Stimulated activated CD8-positive, alpha-beta memory T cell treated with anti-CD3 and anti-CD28 coated beads, Interleukin-15, amount 100 ng/mL, for 24 hours (primary cell): ENCODE results near the gene MYO1B.

Experiments
- DNase-seq: peaks from one replicate; pipeline ENCODE4 v3.0.0-alpha.2; 2020; ENCODE audit warnings: low read depth

The MYO1B gene

GRCh38 chr2:191298306-191298705, 53.1 kb downstream of the MYO1B start:
- no peak for DNase-seq

GRCh38 chr2:191299010-191299409, 53.8 kb downstream of the MYO1B start:
- no peak for DNase-seq

- no peak for DNase-seq
These were observed 54.7 kb downstream of the MYO1B start for GRCh38 chr2:191299866-191300265.

- DNase-seq: no peak
These were observed 56.8 kb downstream of the MYO1B start for GRCh38 chr2:191301971-191302370.

- DNase-seq: no peak
These were observed 57.4 kb downstream of the MYO1B start for GRCh38 chr2:191302459-191303139.

- DNase-seq: no peak
These were observed 58.2 kb downstream of the MYO1B start for GRCh38 chr2:191303140-191304005.

- no peak for DNase-seq
These were observed 60.0 kb downstream of the MYO1B start for GRCh38 chr2:191304939-191305875.

GRCh38 chr2:191308026-191308425, 62.8 kb downstream of the MYO1B start:
- no peak for DNase-seq

GRCh38 chr2:191311156-191311555, 66.0 kb downstream of the MYO1B start:
- no peak for DNase-seq

- DNase-seq: no peak
These were observed 66.4 kb downstream of the MYO1B start for GRCh38 chr2:191311627-191312026.

GRCh38 chr2:191312163-191312562, 67.0 kb downstream of the MYO1B start:
- no peak for DNase-seq

GRCh38 chr2:191312662-191313061, 67.5 kb downstream of the MYO1B start:
- no peak for DNase-seq

- DNase-seq: no peak
These were observed 69.6 kb downstream of the MYO1B start for GRCh38 chr2:191314697-191315364.

- no peak for DNase-seq
These were observed 70.2 kb downstream of the MYO1B start for GRCh38 chr2:191315365-191315752.

- DNase-seq: no peak
These were observed 71.2 kb downstream of the MYO1B start for GRCh38 chr2:191316246-191316994.

GRCh38 chr2:191318037-191318728, 73.0 kb downstream of the MYO1B start:
- no peak for DNase-seq

GRCh38 chr2:191318729-191319078, 73.5 kb downstream of the MYO1B start:
- DNase-seq: no peak

GRCh38 chr2:191319186-191319585, 74.0 kb downstream of the MYO1B start:
- no peak for DNase-seq

GRCh38 chr2:191320881-191321280, 75.7 kb downstream of the MYO1B start:
- DNase-seq: no peak

GRCh38 chr2:191321861-191322662, 76.9 kb downstream of the MYO1B start:
- no peak for DNase-seq
